Activated effector memory CD4-positive, alpha-beta T cell treated with anti-CD3 and anti-CD28 coated beads, Interleukin-2, amount 50 U/mL, for 16 hours (primary cell): Measurements from ENCODE around the gene ZNF468.
"Not testable (repeated sequence)": the region's sequence is repeated elsewhere in the genome, so short reads cannot be mapped to it uniquely, and the experiment has no call there.

Source experiments
- DNase-seq: peaks from one replicate; pipeline ENCODE4 v3.0.0-alpha.2; 2020

The ZNF468 gene

GRCh38 chr19:52823676-52824075 lies 33.7 kb downstream of the ZNF468 start:
- DNase-seq, result no peak

GRCh38 chr19:52821204-52821960 lies 36.0 kb downstream of the ZNF468 start, which contains the start of gene ZNF28:
Gene ZNF28, minus strand, starts transcription at chr19:52821633. Its CDS starts 3,675 bp downstream, at chr19:52817958.
- peak; percentile 89 for DNase-seq

GRCh38 chr19:52820472-52821203 lies 36.8 kb downstream of the ZNF468 start:
- DNase-seq, result peak; percentile 72

GRCh38 chr19:52809801-52810200 lies 47.6 kb downstream of the ZNF468 start:
- DNase-seq, result no peak

- DNase-seq, result not testable (repeated sequence)
Measured at GRCh38 chr19:52799950-52800640, 57.3 kb downstream of the ZNF468 start.

- no peak for DNase-seq
Measured at GRCh38 chr19:52789440-52789839, 68.0 kb downstream of the ZNF468 start.
